Esophagus squamous epithelium (tissue), 5 donors: ENCODE data around the gene CFAP57. TPM values are rescaled to one million over a fixed set of nuclear protein-coding genes. Genes with fewer than 3 reads are reported as not detected.

Experiments
- DNase-seq: peaks from one replicate; lab custom pipeline; 2025; lab: John Stamatoyannopoulos, UW
- H3K27ac ChIP-seq, 4 donors: fragments of 200-600 bp; sonication (generic); one replicate each; pipeline ENCODE4 v1.5.1; 2016 to 2019; ENCODE audit warnings: mild to moderate bottlenecking in 1 of 4
- H3K27me3 ChIP-seq, 4 donors: fragments of 200-600 bp; sonication (generic); 1 replicate in 3 of 4; 2 replicates in 1 of 4; pipeline versions ENCODE4 v1.5.1 to v1.6.0; 2017 to 2021; ENCODE audit warnings: antibody characterized with exemption in 1 of 4
- H3K36me3 ChIP-seq, 3 donors: fragments of 200-600 bp; sonication (generic); one replicate each; pipeline ENCODE4 v1.5.1; 2016 to 2019
- H3K4me1 ChIP-seq, 3 donors: fragments of 200-600 bp; sonication (generic); one replicate each; pipeline ENCODE4 v1.5.1; 2017 to 2019
- H3K4me3 ChIP-seq, 4 donors: fragments of 200-600 bp; sonication (generic); 1 replicate in 3 of 4; 2 replicates in 1 of 4; pipeline ENCODE4 v1.5.1; 2016 to 2019; ENCODE audit warnings: mild to moderate bottlenecking in 2 of 4, moderate library complexity in 1 of 4
- H3K9me3 ChIP-seq, 3 donors: fragments of 200-600 bp; sonication (generic); one replicate each; pipeline ENCODE4 v1.5.1; 2016 to 2019
- CTCF ChIP-seq, 6 experiments: fragments of 450-650 bp in 4 of 6; fragments of 200-600 bp in 2 of 6; sonication (generic) in 2 of 6; IDR thresholded peaks; one replicate each; pipeline ENCODE4 v1.5.1; 2016 to 2019; ENCODE audit warnings: antibody characterized with exemption in 6 of 6, mild to moderate bottlenecking in 4 of 6, moderate library complexity in 4 of 6
- POLR2A ChIP-seq, 4 donors: fragments of 450-650 bp; IDR thresholded peaks; one replicate each; pipeline ENCODE4 v1.6.1; 2017; ENCODE audit warnings: antibody characterized with exemption in 4 of 4, mild to moderate bottlenecking in 4 of 4, moderate library complexity in 3 of 4
- WGBS, 2 donors: methylation state at CpG; one replicate each; pipeline ENCODE4 v1.1.5; 2018; 5-methylcytosine and 5-hydroxymethylcytosine counted together
- intact Hi-C: fragments of 100-400 bp; cut with DNase I; formaldehyde crosslinking; loops from one replicate; pipeline ENCODE4 v1.15.0; 2022
- total RNA-seq, 4 donors: library from RNA; depleted of rRNA; stranded (reverse); fragments of >200 nt; gene quantifications; one replicate each; pipeline ENCODE4 v1.1.0, GENCODE V29; 2016
- donor health status: DM: yes; HTN: yes; CAD: no.

CFAP57 gene
- total RNA-seq, 4 donors from 2014 or later: not detected

- DNase-seq: no peak
- Histone ChIP-seq H3K9me3 (peaks cover 0 to 5% (median 0%) of the 10 kb centered on the region in 3 donors), H3K27ac (no peak overlapping the region), H3K4me3 (no peak overlapping the region), H3K27me3 (peaks cover 0 to 21% (median 0%) of the 10 kb centered on the region in 4 donors), H3K4me1 (peaks cover 0 to 12% (median 0%) of the 10 kb centered on the region in 3 donors), H3K36me3 (no peaks in the 10 kb centered on the region)
- 91% methylated on average over 4 of the region's 4 CpGs for WGBS, 2 donors
- intact Hi-C loops: no loop called here
- TF ChIP-seq POLR2A (IDR thresholded peaks at IDR 0.05) (no peak), CTCF (IDR thresholded peaks at IDR 0.05) (no peak)
Measured at GRCh38 chr1:43140583-43140982, 31.5 kb upstream of the CFAP57 start.

- Histone ChIP-seq H3K9me3 (peaks cover 0 to 5% (median 0%) of the 10 kb centered on the region in 3 donors), H3K4me3 (no peak overlapping the region), H3K4me1 (peaks cover 0 to 16% (median 7%) of the 10 kb centered on the region in 3 donors), H3K27ac (no peak overlapping the region), H3K27me3 (peaks cover 0 to 37% (median 0%) of the 10 kb centered on the region in 4 donors), H3K36me3 (no peaks in the 10 kb centered on the region)
- WGBS, 2 donors: 27 to 52% methylated on average over 7 of the region's 7 CpGs
- TF ChIP-seq CTCF (IDR thresholded peaks at IDR 0.05): peak in 1 of 6 experiments; percentile 29
- TF ChIP-seq POLR2A (IDR thresholded peaks at IDR 0.05): no peak
- DNase-seq: no peak
- intact Hi-C loops: no loop called here
Measured at GRCh38 chr1:43143441-43143888, 28.7 kb upstream of the CFAP57 start.

GRCh38 chr1:43144237-43144636 lies 27.9 kb upstream of the CFAP57 start:
- DNase-seq: no peak
- Histone ChIP-seq H3K27me3 (peaks cover 0 to 44% (median 0%) of the 10 kb centered on the region in 4 donors), H3K4me1 (peaks cover 0 to 17% (median 7%) of the 10 kb centered on the region in 3 donors), H3K9me3 (peaks cover 0 to 5% (median 0%) of the 10 kb centered on the region in 3 donors), H3K4me3 (no peak overlapping the region), H3K36me3 (no peaks in the 10 kb centered on the region), H3K27ac (no peak overlapping the region)
- TF ChIP-seq CTCF (IDR thresholded peaks at IDR 0.05) (no peak), POLR2A (IDR thresholded peaks at IDR 0.05) (no peak)
- intact Hi-C loops: no loop called here

- Histone ChIP-seq H3K4me1 (peaks cover 0 to 21% (median 11%) of the 10 kb centered on the region in 3 donors), H3K36me3 (no peaks in the 10 kb centered on the region), H3K27ac (peak overlapping the region in 1 of 4 donors; percentile 9), H3K27me3 (peaks cover 0 to 68% (median 0%) of the 10 kb centered on the region in 4 donors), H3K9me3 (no peaks in the 10 kb centered on the region), H3K4me3 (peak overlapping the region; percentile 8 to 58 (median 42))
- WGBS, 2 donors: 9 to 13% methylated on average over 30 to 32 of the region's 47 CpGs
- TF ChIP-seq CTCF (IDR thresholded peaks at IDR 0.05): no peak
- no peak for TF ChIP-seq POLR2A (IDR thresholded peaks at IDR 0.05)
- intact Hi-C loops: no loop called here
- no peak for DNase-seq
Measured at GRCh38 chr1:43147625-43148327, 24.4 kb upstream of the CFAP57 start.

GRCh38 chr1:43149889-43150288 lies 22.2 kb upstream of the CFAP57 start:
- Histone ChIP-seq H3K36me3 (no peaks in the 10 kb centered on the region), H3K27ac (no peak overlapping the region), H3K4me1 (peaks cover 0 to 31% (median 11%) of the 10 kb centered on the region in 3 donors), H3K9me3 (no peaks in the 10 kb centered on the region), H3K27me3 (peaks cover 0 to 63% (median 0%) of the 10 kb centered on the region in 4 donors), H3K4me3 (no peak overlapping the region)
- DNase-seq: no peak
- TF ChIP-seq CTCF (IDR thresholded peaks at IDR 0.05): no peak
- no peak for TF ChIP-seq POLR2A (IDR thresholded peaks at IDR 0.05)
- 78 to 82% methylated on average over 5 of the region's 5 CpGs for WGBS, 2 donors
- intact Hi-C loops: no loop called here
